ENCODE measurements around the gene GLB1L.

The GLB1L gene

DNA sequence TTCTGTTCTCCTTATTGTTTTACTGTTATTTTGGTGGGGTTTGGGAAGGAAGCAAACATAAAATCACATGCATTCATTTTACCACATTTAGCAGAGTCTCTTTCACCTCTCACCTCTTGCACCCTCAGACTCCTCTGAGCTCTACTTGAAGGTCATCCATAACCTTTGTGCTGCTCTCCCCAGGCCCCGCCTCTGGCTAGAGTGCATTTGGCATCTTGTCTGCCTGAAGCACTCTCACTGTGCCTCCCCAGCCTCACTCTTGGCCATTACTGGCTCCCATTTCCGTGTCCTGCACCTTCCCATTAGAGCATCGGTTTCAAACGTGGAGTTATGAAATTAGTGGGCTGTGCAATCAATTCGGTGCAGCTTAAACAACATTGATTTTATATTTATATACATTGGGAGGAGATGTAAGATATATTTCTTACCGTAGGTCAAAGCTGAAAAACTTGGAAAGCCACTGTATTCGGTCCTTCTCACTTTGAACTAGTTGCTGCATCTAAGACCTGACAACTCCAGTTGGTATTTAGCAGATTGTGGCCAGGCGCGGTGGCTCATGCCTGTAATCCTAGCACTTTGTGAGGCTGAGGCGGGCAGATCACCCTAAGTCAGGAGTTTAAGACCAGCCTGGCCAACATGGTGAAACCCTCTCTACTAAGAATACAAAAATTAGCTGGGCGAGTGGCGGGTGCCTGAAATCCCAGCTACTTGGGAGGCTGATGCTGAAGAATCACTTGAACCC, 45.6 kb downstream of the GLB1L start:
- no peak overlapping the region for H3K9ac ChIP-seq (ENCODE audit: low read length)
- TF ChIP-seq, protein P1, sequence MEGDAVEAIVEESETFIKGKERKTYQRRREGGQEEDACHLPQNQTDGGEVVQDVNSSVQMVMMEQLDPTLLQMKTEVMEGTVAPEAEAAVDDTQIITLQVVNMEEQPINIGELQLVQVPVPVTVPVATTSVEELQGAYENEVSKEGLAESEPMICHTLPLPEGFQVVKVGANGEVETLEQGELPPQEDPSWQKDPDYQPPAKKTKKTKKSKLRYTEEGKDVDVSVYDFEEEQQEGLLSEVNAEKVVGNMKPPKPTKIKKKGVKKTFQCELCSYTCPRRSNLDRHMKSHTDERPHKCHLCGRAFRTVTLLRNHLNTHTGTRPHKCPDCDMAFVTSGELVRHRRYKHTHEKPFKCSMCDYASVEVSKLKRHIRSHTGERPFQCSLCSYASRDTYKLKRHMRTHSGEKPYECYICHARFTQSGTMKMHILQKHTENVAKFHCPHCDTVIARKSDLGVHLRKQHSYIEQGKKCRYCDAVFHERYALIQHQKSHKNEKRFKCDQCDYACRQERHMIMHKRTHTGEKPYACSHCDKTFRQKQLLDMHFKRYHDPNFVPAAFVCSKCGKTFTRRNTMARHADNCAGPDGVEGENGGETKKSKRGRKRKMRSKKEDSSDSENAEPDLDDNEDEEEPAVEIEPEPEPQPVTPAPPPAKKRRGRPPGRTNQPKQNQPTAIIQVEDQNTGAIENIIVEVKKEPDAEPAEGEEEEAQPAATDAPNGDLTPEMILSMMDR (IDR thresholded peaks at IDR 0.05; ENCODE audit: insufficient read depth, low read length, poor library complexity, severe bottlenecking), result no peak
- TF ChIP-seq EZH2phosphoT487 (conservative IDR thresholded peaks at IDR 0.05; ENCODE audit: low read length), result no peak
- H3K4me3 ChIP-seq (ENCODE audit: insufficient read depth, low read length, poor library complexity, severe bottlenecking), result no peak overlapping the region
- H3K9me3 ChIP-seq (ENCODE audit: insufficient read depth, low read length), result no peaks in the 10 kb centered on the region
- H4K20me1 ChIP-seq (ENCODE audit: low read depth, low read length), result no peaks in the 10 kb centered on the region
- H3K4me2 ChIP-seq (ENCODE audit: low read depth, low read length, poor library complexity, severe bottlenecking), result no peak overlapping the region
- no peaks in the 10 kb centered on the region for H3K9me2 ChIP-seq (replicated peaks; ENCODE audit: insufficient read depth, low read length)
- H3K79me2 ChIP-seq (ENCODE audit: insufficient read depth, low read length), result no peaks in the 10 kb centered on the region
- no peak overlapping the region for H3K27ac ChIP-seq (ENCODE audit: low read depth, low read length)
- H3K27me3 ChIP-seq (ENCODE audit: low read length), result no peaks in the 10 kb centered on the region
- no peaks in the 10 kb centered on the region for H3K36me3 ChIP-seq (ENCODE audit: low read length)
- no peak overlapping the region for H2AFZ ChIP-seq (ENCODE audit: low read depth, low read length, severe bottlenecking)
- H3F3A ChIP-seq (ENCODE audit: insufficient read depth), result no peaks in the 10 kb centered on the region

GRCh38 chr2:219198974-219199373, 46.3 kb downstream of the GLB1L start:
- H3K9me3 ChIP-seq (ENCODE audit: insufficient read depth, low read length), result no peaks in the 10 kb centered on the region
- H3K4me2 ChIP-seq (ENCODE audit: low read depth, low read length, poor library complexity, severe bottlenecking), result no peak overlapping the region
- no peak overlapping the region for H2AFZ ChIP-seq (ENCODE audit: low read depth, low read length, severe bottlenecking)
- no peak overlapping the region for H3K27ac ChIP-seq (ENCODE audit: low read depth, low read length)
- no peaks in the 10 kb centered on the region for H3K36me3 ChIP-seq (ENCODE audit: low read length)
- no peak overlapping the region for H3K4me3 ChIP-seq (ENCODE audit: insufficient read depth, low read length, poor library complexity, severe bottlenecking)
- no peaks in the 10 kb centered on the region for H3K79me2 ChIP-seq (ENCODE audit: insufficient read depth, low read length)
- H3K9ac ChIP-seq (ENCODE audit: low read length), result no peak overlapping the region
- TF ChIP-seq, protein P1 (IDR thresholded peaks at IDR 0.05; ENCODE audit: insufficient read depth, low read length, poor library complexity, severe bottlenecking), result no peak
- no peak for TF ChIP-seq EZH2phosphoT487 (conservative IDR thresholded peaks at IDR 0.05; ENCODE audit: low read length)
- no peaks in the 10 kb centered on the region for H4K20me1 ChIP-seq (ENCODE audit: low read depth, low read length)
- H3K27me3 ChIP-seq (ENCODE audit: low read length), result no peaks in the 10 kb centered on the region
- no peaks in the 10 kb centered on the region for H3K9me2 ChIP-seq (replicated peaks; ENCODE audit: insufficient read depth, low read length)
- no peaks in the 10 kb centered on the region for H3F3A ChIP-seq (ENCODE audit: insufficient read depth)

GRCh38 chr2:219197388-219197787, 47.9 kb downstream of the GLB1L start:
- Histone ChIP-seq H3K36me3 (ENCODE audit: low read length) (no peaks in the 10 kb centered on the region), H4K20me1 (ENCODE audit: low read depth, low read length) (no peaks in the 10 kb centered on the region), H3K4me3 (ENCODE audit: insufficient read depth, low read length, poor library complexity, severe bottlenecking) (no peak overlapping the region), H2AFZ (ENCODE audit: low read depth, low read length, severe bottlenecking) (no peak overlapping the region), H3F3A (ENCODE audit: insufficient read depth) (no peaks in the 10 kb centered on the region), H3K9me2 (replicated peaks; ENCODE audit: insufficient read depth, low read length) (no peaks in the 10 kb centered on the region), H3K27ac (ENCODE audit: low read depth, low read length) (no peak overlapping the region), H3K4me2 (ENCODE audit: low read depth, low read length, poor library complexity, severe bottlenecking) (no peak overlapping the region), H3K27me3 (ENCODE audit: low read length) (no peaks in the 10 kb centered on the region; the same call in 1 of the 2 replicates), H3K79me2 (ENCODE audit: insufficient read depth, low read length) (no peaks in the 10 kb centered on the region), H3K9me3 (ENCODE audit: insufficient read depth, low read length) (no peaks in the 10 kb centered on the region), H3K9ac (ENCODE audit: low read length) (no peak overlapping the region)
- TF ChIP-seq, protein P1 (IDR thresholded peaks at IDR 0.05; ENCODE audit: insufficient read depth, low read length, poor library complexity, severe bottlenecking), result no peak
- no peak for TF ChIP-seq EZH2phosphoT487 (conservative IDR thresholded peaks at IDR 0.05; ENCODE audit: low read length)
